C4-2B (cell line): ENCODE results near the gene ARFGAP1.

Experiments used
- H3K27ac ChIP-seq: fragments of 450-650 bp; 2 replicates; pipeline ENCODE4 v1.5.1; 2017
- ZFX ChIP-seq: fragments of 450-650 bp; IDR thresholded peaks from 2 replicates; pipeline ENCODE4 v1.6.1; 2017
- TF ChIP-seq, protein P1 (sequence below): fragments of 450-650 bp; conservative IDR thresholded peaks from 2 replicates; pipeline ENCODE4 v1.5.1; 2017; ENCODE audit warnings: mild to moderate bottlenecking

Gene ARFGAP1

DNA sequence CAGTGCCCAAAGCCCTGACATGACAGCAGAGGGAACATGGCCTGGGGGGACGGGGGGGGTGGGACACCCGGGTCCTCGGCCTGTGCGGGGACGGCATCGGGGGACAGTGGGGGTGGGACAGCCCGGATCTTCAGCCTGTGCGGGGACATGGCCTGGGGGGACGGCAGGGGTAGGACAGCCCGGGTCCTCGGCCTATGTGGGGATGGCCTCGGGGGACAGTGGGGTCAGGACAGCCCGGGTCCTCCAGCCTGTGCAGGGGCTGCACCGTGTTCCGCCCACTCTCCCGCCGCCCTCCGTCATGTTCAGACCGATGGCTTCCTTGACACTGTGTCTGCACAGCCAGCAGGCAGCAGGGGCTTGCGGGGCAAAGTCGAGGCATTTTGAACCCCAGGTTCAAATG, 29.9 kb upstream of the ARFGAP1 start:
- no peak overlapping the region for H3K27ac ChIP-seq
- no peak for TF ChIP-seq ZFX
- TF ChIP-seq, protein P1, sequence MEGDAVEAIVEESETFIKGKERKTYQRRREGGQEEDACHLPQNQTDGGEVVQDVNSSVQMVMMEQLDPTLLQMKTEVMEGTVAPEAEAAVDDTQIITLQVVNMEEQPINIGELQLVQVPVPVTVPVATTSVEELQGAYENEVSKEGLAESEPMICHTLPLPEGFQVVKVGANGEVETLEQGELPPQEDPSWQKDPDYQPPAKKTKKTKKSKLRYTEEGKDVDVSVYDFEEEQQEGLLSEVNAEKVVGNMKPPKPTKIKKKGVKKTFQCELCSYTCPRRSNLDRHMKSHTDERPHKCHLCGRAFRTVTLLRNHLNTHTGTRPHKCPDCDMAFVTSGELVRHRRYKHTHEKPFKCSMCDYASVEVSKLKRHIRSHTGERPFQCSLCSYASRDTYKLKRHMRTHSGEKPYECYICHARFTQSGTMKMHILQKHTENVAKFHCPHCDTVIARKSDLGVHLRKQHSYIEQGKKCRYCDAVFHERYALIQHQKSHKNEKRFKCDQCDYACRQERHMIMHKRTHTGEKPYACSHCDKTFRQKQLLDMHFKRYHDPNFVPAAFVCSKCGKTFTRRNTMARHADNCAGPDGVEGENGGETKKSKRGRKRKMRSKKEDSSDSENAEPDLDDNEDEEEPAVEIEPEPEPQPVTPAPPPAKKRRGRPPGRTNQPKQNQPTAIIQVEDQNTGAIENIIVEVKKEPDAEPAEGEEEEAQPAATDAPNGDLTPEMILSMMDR: no peak

DNA sequence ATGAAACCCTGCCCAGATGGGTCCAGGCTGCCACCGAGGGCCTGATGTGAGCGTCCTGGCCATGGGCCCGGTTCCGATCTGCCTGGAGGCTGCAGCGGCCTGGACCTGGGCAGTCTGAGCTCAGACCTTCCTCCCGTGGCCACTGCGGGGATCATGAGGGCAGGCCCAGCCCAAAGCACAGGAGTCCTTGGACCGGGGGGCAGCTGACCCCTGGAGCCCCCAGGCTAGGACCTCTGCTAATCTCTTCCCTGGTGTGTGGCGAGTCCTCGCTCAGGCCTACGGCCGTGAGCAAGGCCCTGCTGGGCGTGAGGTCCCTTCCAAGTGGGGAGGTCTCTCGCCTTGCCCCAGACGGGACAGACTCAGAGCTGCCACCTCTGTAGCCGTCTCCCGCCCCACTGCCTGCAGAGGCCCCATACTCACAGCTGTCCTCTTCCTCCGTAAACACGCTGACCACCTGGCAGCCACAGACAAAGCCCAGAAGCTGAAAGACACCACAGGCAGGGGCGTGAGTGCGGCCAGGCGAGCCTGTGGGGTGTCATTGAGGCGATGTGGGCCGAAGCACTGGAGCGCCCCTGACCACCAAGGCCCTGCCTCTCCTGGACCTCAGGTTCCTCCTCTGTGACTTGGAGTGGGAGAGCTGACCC, 28.9 kb upstream of the ARFGAP1 start:
- no peak overlapping the region for H3K27ac ChIP-seq
- no peak for TF ChIP-seq ZFX
- TF ChIP-seq, protein P1: no peak

DNA sequence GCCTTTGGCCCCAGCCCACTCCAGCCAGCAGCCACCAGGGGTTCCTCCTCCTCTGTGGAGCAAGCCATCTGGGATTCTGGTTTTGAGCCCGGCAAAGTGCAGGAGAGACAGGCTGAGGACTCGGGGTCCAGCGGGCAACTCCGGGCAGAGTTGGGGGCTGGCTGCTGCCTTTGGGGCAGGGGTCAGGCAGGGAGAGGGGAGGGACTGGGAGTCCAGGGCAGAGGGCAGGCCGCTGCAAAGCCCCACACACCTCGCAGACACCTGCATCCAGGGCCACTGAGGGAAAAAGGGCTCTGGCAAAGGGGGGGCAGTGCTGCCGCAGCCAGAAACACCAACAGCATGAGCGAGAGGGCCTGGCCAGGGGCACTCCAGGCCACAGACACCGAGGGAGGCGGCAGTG, 28.1 kb upstream of the ARFGAP1 start:
- H3K27ac ChIP-seq: no peak overlapping the region
- TF ChIP-seq, protein P1: no peak
- TF ChIP-seq ZFX: no peak

DNA sequence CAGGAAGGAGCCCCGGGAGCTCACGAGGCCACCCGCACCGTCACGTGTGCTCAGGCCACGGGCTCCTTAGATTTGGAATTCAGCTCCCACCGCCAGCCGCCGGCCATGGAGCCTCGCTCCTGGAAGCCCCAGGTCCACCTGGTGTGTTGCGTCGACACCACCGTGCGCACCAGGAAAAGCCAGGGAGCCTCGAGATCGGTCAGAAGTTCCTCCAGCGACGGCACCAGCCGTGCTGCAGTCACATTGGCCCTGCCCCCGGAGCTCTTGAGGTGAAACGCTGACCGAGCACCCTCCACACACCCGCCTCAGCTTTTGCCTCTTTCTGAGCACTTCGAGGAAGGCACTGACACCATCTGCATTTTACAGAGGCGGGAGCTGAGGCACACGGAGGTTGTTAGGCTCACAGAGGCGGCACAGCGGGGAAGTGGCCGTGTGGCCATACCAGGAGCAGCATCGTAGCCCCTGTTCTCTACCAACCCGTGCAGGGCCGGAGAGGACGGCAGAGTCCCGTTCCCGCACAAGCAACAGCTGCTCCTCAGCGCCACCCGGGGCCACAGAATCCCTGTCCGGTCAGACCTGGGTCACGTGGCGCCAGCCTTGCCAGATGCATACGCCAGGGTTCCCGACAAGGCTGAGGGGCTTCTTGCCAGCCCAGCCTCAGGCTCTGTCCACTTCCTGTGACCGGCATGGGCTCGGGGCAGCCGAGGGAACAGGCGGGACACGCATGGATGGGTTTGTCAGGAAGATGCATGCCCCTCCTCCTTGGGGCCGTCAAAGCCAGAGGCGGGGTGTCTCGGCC, 25.9 kb upstream of the ARFGAP1 start:
- no peak for TF ChIP-seq ZFX
- TF ChIP-seq, protein P1: no peak
- no peak overlapping the region for H3K27ac ChIP-seq

DNA sequence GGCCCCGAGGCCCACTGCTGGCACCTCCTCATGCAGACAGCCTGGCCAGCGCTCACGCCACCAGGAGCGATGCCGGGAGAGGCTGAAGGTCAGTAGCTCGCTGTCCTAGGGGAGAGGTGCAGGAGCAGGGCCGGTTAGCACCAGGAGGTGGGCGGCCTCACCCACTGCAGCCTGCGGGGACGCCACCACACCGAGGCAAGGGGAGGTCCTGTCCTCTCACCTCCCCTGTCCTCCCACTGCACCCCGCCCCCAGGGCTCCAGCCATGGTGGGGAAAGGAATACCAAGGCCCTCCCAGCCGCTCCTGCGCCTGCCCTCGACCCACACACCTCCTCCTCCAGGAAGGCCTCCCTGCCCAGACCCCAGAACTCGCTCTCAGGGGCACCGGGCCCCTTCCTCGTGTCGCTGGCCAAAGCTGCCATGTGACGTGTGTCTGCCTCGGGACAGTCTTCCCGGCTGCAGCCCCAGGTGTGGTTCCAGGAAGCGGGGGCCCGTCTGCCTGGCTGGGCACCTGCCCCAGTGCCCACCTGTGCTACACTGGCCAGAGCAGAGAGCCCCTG, 24.9 kb upstream of the ARFGAP1 start:
- TF ChIP-seq, protein P1: no peak
- no peak for TF ChIP-seq ZFX

DNA sequence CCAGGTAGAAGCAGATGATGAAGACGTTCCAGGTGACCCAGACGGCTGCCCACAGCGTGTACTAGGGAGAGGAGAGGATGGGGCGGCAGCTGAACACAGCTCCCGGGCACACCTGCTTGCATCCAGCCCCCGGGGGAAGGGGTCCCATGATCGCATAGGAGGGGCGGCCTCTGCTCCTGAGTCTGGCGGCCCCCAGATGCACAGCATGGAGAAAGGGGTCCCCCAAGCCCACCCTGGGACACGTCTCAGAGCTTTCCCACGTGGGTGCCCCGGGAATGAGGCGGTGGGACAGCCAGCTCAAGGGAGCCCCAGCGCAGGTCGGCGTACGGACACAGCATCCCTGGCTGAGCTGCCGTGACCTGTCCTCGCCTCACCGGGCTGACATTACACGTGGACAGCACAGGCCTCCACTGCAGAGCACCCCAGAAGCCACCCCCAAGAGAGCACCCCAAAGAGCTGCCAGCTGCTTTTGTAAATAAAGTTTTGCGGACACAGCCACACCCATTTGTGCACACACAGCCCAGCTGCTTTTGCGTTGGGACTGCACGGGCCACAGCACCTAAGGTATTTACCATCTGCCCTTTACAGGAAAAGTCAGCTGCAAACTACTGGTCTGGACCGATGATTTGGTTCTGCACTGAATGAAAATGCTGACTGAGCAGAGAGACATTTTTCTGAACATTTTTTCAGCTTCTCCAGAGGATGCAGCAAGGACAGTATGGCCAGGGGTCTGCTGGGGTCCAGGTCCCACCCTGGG, 23.6 kb upstream of the ARFGAP1 start:
- TF ChIP-seq ZFX: no peak
- TF ChIP-seq, protein P1: no peak
- no peak overlapping the region for H3K27ac ChIP-seq

More for the DNA sequence above, 24.9 kb upstream of the ARFGAP1 start:
- H3K27ac ChIP-seq: no peak overlapping the region
